GM18517 (cell line): ENCODE measurements around the gene FOXN4.

Source experiments
- ATAC-seq: cut with Tn5 transposase; IDR thresholded peaks from one replicate; pipeline ENCODE4 v1.9.1; 2021; ENCODE audit warnings: mild to moderate bottlenecking, moderate library complexity; ENCODE audit not compliant: unreplicated experiment

FOXN4 gene

GRCh38 chr12:109307051-109307450 lies 2.0 kb downstream of the FOXN4 start:
- no peak for ATAC-seq

DNA sequence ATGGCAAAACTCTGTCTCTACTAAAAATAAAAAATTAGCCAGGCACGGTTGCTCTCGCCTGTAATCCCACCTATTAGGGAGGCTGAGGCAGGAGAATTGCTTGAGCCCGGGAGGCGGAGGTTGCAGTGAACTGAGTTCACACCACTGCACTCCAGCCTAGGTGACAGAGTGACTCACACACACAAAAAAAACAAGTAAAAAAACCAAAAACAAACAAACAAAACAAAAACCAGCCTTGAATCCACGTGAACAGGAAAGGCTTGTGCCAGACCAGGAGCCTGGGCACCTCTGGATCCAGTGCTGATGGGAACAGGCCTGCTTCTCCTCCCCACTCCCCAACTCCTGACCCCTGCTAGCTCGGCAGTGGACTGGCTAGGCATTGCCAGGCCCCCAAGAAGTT lies 3.5 kb downstream of the FOXN4 start:
- ATAC-seq = no peak

- no peak for ATAC-seq
These were observed 4.6 kb downstream of the FOXN4 start for GRCh38 chr12:109304485-109304884.

GRCh38 chr12:109302770-109303169 lies 6.3 kb downstream of the FOXN4 start:
- no peak for ATAC-seq

- ATAC-seq = no peak
These were observed 6.7 kb downstream of the FOXN4 start for GRCh38 chr12:109302358-109302757.

- no peak for ATAC-seq
These were observed 7.4 kb downstream of the FOXN4 start for GRCh38 chr12:109301643-109302168.

- no peak for ATAC-seq
These were observed 9.2 kb downstream of the FOXN4 start for GRCh38 chr12:109299849-109300248.

- no peak for ATAC-seq
These were observed 12.7 kb downstream of the FOXN4 start for GRCh38 chr12:109296431-109296830.

DNA sequence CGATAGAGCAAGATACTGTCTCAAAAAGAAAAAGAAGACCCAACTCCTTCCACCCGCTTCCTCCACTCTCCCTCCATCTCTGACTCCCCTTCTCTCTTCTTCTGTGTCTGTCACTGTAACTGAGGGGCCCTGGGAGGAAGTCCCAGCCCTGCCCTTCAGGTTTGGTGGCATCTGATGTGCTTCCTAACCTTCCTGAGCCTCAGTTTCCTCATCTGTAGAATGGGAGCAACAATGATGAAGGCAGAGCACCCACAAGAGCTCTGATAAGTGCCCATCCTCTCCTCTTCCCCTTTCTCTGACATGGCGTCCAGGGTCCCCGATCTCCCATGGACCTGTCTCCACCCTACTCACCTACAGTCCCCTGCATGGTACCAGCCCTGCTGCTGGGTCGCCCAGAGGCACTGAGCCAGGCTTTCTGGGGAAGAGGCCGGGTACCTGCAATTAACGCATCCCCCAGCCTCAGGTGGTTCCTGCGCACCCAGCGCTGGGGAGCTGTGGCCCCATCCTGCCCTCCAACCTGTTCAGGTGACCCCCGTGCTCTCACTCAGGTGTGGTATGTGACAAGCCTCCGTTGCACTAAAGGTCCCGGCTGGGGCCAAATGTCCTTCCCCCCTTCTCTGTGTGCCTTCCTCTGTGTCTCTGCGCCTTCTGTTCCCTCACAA lies 13.2 kb downstream of the FOXN4 start:
- no peak for ATAC-seq

GRCh38 chr12:109294286-109294796 lies 14.7 kb downstream of the FOXN4 start:
- no peak for ATAC-seq

GRCh38 chr12:109293106-109293505 lies 16.0 kb downstream of the FOXN4 start:
- no peak for ATAC-seq

GRCh38 chr12:109292342-109292711 lies 16.8 kb downstream of the FOXN4 start:
- ATAC-seq = no peak

DNA sequence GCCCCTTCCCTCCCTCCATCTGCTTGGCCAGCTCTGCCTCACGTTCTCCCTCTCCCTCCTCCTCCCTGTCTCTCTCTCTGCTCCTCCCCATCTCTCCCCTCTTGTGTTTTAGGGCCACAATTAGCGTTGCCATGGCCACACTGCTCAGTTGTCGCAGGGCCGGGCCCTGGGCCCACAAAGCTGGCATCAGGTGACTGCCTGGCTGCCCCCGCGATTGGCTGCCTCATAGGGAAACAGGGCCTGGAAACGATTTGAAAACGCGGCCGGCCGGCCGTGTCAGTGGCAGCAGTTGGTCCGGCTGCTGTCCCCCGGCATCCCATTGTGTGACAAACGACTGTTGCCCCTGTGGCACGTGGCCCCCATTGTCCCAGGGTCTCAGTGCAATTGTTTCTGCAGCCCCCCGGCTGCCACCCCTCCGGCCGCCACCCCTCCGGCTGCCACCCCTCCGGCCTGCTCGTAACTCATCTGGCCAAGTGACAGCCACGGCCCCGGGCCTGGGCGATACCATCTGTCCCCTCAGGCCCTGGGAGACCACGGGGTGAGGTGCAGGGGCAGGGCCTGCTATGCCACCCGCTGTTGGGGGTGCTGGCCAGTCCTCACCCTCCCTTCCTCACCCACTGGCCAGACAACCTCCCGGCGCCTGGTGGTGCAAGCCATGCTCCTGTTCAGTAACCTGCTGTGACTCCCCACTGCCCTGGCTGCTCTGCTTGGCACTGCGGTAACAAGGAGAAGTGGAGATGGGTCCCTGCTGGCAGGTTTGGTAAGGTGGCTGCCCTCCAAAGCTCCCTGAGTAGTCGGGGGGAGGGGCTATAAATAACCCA lies 17.4 kb downstream of the FOXN4 start:
- ATAC-seq = no peak

DNA sequence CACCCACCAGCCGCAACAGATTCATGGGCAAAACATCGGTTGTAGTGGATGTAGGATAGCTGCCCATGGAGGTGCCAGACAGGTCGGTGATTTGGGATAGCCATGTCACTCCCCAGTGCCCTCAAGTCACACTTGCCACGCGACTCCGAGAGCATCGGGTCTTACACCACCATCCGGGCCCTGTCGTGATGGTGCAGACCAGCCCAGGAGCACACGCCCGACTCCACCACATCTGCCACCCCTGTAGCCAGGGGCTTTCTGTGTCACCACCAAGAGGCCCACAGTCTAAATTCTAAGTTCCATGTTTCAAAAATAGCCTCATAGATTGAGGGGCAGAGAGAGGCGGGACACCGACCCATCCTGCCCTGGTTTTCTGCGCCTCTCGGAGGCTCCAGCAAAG lies 18.0 kb downstream of the FOXN4 start:
- no peak for ATAC-seq

DNA sequence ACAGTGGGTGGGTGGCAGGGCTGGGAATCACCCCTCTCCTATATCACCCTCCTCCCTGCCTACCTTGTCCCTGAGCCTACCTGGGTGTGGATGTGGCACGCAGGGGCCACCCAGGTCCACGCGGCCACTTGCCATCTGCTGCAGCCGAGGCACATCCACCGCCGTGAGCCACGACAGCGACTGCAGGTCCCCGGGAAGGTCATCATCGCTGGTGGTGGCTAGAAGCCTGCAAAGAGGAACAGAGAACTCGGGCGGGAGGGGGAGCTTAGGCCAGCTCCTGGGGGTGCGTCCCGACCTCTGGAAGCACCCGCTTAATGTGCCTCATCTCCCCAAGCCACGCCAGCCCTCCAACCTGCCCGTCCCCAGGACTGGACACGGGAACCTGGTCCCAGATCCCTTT lies 19.0 kb downstream of the FOXN4 start:
- ATAC-seq = no peak

GRCh38 chr12:109289551-109289950 lies 19.5 kb downstream of the FOXN4 start:
- ATAC-seq = no peak

- no peak for ATAC-seq
These were observed 20.1 kb downstream of the FOXN4 start for GRCh38 chr12:109289004-109289403.

- no peak for ATAC-seq
These were observed 20.5 kb downstream of the FOXN4 start for GRCh38 chr12:109288571-109288970.

- ATAC-seq = no peak
These were observed 21.1 kb downstream of the FOXN4 start for GRCh38 chr12:109287811-109288469.

- ATAC-seq = no peak
These were observed 21.9 kb downstream of the FOXN4 start for GRCh38 chr12:109287181-109287580.

DNA sequence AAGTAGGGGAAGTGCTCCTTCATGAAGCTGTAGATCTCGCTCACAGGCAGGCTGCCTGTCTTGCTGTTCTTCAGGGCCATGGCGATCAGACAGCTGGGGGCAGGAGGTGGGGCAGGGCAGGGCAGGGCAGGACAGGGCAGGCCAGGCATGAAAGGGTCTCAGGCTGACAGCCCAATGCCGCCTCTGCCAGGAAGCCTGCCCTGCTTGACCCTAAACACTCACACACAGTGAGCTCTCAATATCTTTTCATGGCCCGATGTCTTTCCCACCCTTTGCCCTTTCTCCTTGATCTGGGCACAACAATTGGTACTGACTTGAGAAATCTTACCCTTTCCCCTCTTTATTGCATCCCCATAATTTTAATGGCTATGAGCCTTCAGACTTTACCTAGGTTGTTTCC lies 22.4 kb downstream of the FOXN4 start:
- no peak for ATAC-seq

DNA sequence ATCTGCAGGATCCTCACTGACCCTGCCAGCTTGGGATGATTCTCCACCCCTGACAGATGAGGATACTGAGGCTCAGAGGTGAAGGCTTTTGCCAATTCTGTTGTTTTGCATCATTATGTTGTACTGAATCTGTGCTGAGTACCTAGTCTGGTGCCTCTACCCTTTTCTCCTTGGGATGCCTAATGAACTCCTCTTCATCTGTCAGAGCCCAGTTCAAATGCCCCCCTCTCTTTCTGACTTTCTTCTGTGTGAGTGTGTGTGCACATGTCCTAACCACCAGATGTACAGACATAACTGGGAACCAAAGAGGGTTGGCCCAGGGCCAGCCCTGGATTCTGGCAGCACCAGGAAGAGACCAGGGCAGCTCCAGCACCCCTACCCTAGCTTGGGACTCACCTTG lies 22.8 kb downstream of the FOXN4 start:
- no peak for ATAC-seq
